Esophagus muscularis mucosa (tissue), 4 donors: ENCODE results near the gene ALG2. TPM values are rescaled to one million over a fixed set of nuclear protein-coding genes. Genes with fewer than 3 reads are reported as not detected.

Experiments used
- DNase-seq: peaks from one replicate; pipeline ENCODE4 v3.0.0-alpha.2; 2017; ENCODE audit errors: extremely low spot score
- H3K27ac ChIP-seq, 4 donors: fragments of 200-600 bp; sonication (generic); replicated peaks in 1 of 4; 1 replicate in 3 of 4; 2 replicates in 1 of 4; pipeline ENCODE4 v1.5.1; 2016 to 2019; ENCODE audit warnings: mild to moderate bottlenecking in 1 of 4
- H3K27me3 ChIP-seq, 4 donors: fragments of 200-600 bp; sonication (generic); one replicate each; pipeline versions ENCODE4 v1.5.1 to v1.6.0; 2016 to 2019
- H3K36me3 ChIP-seq, 4 donors: fragments of 200-600 bp; sonication (generic); one replicate each; pipeline ENCODE4 v1.5.1; 2016 to 2019
- H3K4me1 ChIP-seq, 4 donors: fragments of 200-600 bp; sonication (generic); one replicate each; pipeline ENCODE4 v1.5.1; 2016 to 2019
- H3K4me3 ChIP-seq, 4 donors: fragments of 200-600 bp; sonication (generic); 1 replicate in 2 of 4; 2 replicates in 2 of 4; pipeline ENCODE4 v1.5.1; 2016 to 2019; ENCODE audit warnings: mild to moderate bottlenecking in 4 of 4, moderate library complexity in 1 of 4
- H3K9me3 ChIP-seq, 4 donors: fragments of 200-600 bp; sonication (generic); 1 replicate in 3 of 4; 2 replicates in 1 of 4; pipeline ENCODE4 v1.5.1; 2016 to 2019
- CTCF ChIP-seq, 3 experiments: fragments of 200-600 bp in 2 of 3; fragments of 450-650 bp in 1 of 3; sonication (generic) in 2 of 3; IDR thresholded peaks; one replicate each; pipeline ENCODE4 v1.5.1; 2017 to 2019; ENCODE audit warnings: antibody characterized with exemption in 3 of 3, mild to moderate bottlenecking in 2 of 3, moderate library complexity in 1 of 3
- EP300 ChIP-seq: sonication (generic); formaldehyde crosslinking; IDR thresholded peaks from one replicate; pipeline ENCODE4 v1.6.1; 2017; ENCODE audit warnings: antibody characterized with exemption
- POLR2A ChIP-seq: fragments of 450-650 bp; IDR thresholded peaks from one replicate; pipeline ENCODE4 v1.6.1; 2017; ENCODE audit warnings: antibody characterized with exemption, moderate library complexity, mild to moderate bottlenecking, low read depth
- POLR2AphosphoS5 ChIP-seq, 2 donors: sonication (generic); formaldehyde crosslinking; IDR thresholded peaks; one replicate each; pipeline ENCODE4 v1.6.1; 2017; ENCODE audit warnings: antibody characterized with exemption in 2 of 2
- WGBS: methylation state at CpG from one replicate; pipeline ENCODE4 v1.1.5; 2018; 5-methylcytosine and 5-hydroxymethylcytosine counted together
- intact Hi-C: fragments of 100-400 bp; cut with DNase I; formaldehyde crosslinking; loops from one replicate; pipeline ENCODE4 v1.15.1; 2023
- small RNA-seq, 3 donors: library from RNA; depleted of rRNA; stranded (forward); fragments of <200 nt; gene quantifications; one replicate each; pipeline ENCODE3, GENCODE V24; 2016
- total RNA-seq, 4 donors: library from RNA; depleted of rRNA; stranded (reverse); fragments of >200 nt; gene quantifications; one replicate each; pipeline versions ENCODE4 v1.1.0 to v1.2.1, GENCODE V29; 2016

ALG2 gene
- total RNA-seq, 4 donors from 2014 or later, result 19.5 to 33.4 (median 26.2) TPM

GRCh38 chr9:99167694-99168093 is 54.0 kb downstream of the ALG2 start:
- intact Hi-C loops, result no loop called here
- 68% methylated on average over 3 of the region's 3 CpGs for WGBS
- Histone ChIP-seq H3K27me3 (peaks cover 0 to 18% (median 0%) of the 10 kb centered on the region in 4 donors), H3K27ac (no peak overlapping the region), H3K4me3 (no peak overlapping the region), H3K36me3 (no peaks in the 10 kb centered on the region), H3K4me1 (no peaks in the 10 kb centered on the region), H3K9me3 (no peaks in the 10 kb centered on the region)
- no peak for DNase-seq
- TF ChIP-seq POLR2AphosphoS5 (IDR thresholded peaks at IDR 0.05) (no peak), EP300 (no peak), CTCF (IDR thresholded peaks at IDR 0.05) (no peak), POLR2A (no peak)

GRCh38 chr9:99167119-99167518 is 54.6 kb downstream of the ALG2 start:
- no peak for DNase-seq
- H3K9me3 ChIP-seq, result no peaks in the 10 kb centered on the region
- intact Hi-C loops, result no loop called here
- H3K36me3 ChIP-seq, result no peaks in the 10 kb centered on the region
- peaks cover 0 to 16% (median 0%) of the 10 kb centered on the region in 4 donors for H3K27me3 ChIP-seq
- 84% methylated on average over 4 of the region's 4 CpGs for WGBS
- H3K4me3 ChIP-seq, result no peak overlapping the region
- H3K4me1 ChIP-seq, result no peaks in the 10 kb centered on the region
- no peak for TF ChIP-seq EP300
- TF ChIP-seq POLR2A, result no peak
- no peak for TF ChIP-seq POLR2AphosphoS5 (IDR thresholded peaks at IDR 0.05)
- no peak for TF ChIP-seq CTCF (IDR thresholded peaks at IDR 0.05)
- no peak overlapping the region for H3K27ac ChIP-seq

Small RNA genes within 50 kb of the gene (small RNA-seq; reads per million reads assigned to genes)
- 0 reads per million in 3 donors for gene RN7SL794P

Other genes with a start within 250 kb of the ALG2 start
- 10 to 100 TPM; 33.7 to 63.1 (median 48.1) TPM for gene TGFBR1, start 116.8 kb downstream of the ALG2 start, total RNA-seq
- 10 to 100 TPM; 53.6 to 67.9 (median 62.9) TPM for gene SEC61B, start 340 bp upstream of the ALG2 start, total RNA-seq